Mesodermal cell (in vitro differentiated cells): ENCODE data around the gene CLEC3B.

Experiments
- H3K27ac ChIP-seq: 2 replicates; pipeline ENCODE4 v1.7.0; 2013; ENCODE audit warnings: mild to moderate bottlenecking, low read depth, low read length, moderate library complexity; ENCODE audit not compliant: severe bottlenecking
- H3K36me3 ChIP-seq: 2 replicates; pipeline ENCODE4 v1.7.1; 2013; ENCODE audit warnings: mild to moderate bottlenecking, low read length, moderate library complexity; ENCODE audit not compliant: control insufficient read depth, insufficient read depth
- H3K4me1 ChIP-seq: one replicate; pipeline ENCODE4 v1.7.1; 2013; ENCODE audit warnings: mild to moderate bottlenecking, low read length; ENCODE audit not compliant: insufficient read depth, control insufficient read depth, poor library complexity, severe bottlenecking
- H3K4me3 ChIP-seq: 2 replicates; pipeline ENCODE4 v1.7.0; 2013; ENCODE audit warnings: low read length, control low read depth, mild to moderate bottlenecking; ENCODE audit not compliant: insufficient read depth, poor library complexity, severe bottlenecking; ENCODE audit errors: extremely low read depth
- H3K9me3 ChIP-seq: 2 replicates; pipeline ENCODE4 v1.7.1; 2013; ENCODE audit warnings: mild to moderate bottlenecking, low read length, moderate library complexity; ENCODE audit not compliant: control insufficient read depth
- WGBS, 2 experiments: methylation state at CpG; one replicate each; pipeline ENCODE4 v1.1.5; 2013; ENCODE audit warnings: missing lambda C conversion rate in 2 of 2; ENCODE audit not compliant: insufficient coverage in 2 of 2; 5-methylcytosine and 5-hydroxymethylcytosine counted together

CLEC3B gene

GRCh38 chr3:44991326-44991725, 34.8 kb upstream of the CLEC3B start:
- Histone ChIP-seq H3K36me3 (peaks cover 53% of the 10 kb centered on the region), H3K4me3 (no peak overlapping the region), H3K9me3 (no peaks in the 10 kb centered on the region), H3K27ac (no peak overlapping the region), H3K4me1 (peaks cover 18% of the 10 kb centered on the region)
- 80% methylated on average over 1 of the region's 1 CpG for WGBS, 2 experiments

- no peak overlapping the region for H3K4me3 ChIP-seq
- no peaks in the 10 kb centered on the region for H3K9me3 ChIP-seq
- 62 to 100% methylated on average over 2 to 6 of the region's 7 CpGs for WGBS, 2 experiments
- no peak overlapping the region for H3K27ac ChIP-seq
- peaks cover 64% of the 10 kb centered on the region for H3K36me3 ChIP-seq
- H3K4me1 ChIP-seq = peaks cover 18% of the 10 kb centered on the region
Observed at GRCh38 chr3:44992555-44993470, 33.3 kb upstream of the CLEC3B start.

GRCh38 chr3:44993471-44994205, 32.5 kb upstream of the CLEC3B start:
- H3K4me1 ChIP-seq = peaks cover 18% of the 10 kb centered on the region
- H3K4me3 ChIP-seq = no peak overlapping the region
- H3K36me3 ChIP-seq = peaks cover 72% of the 10 kb centered on the region
- no peaks in the 10 kb centered on the region for H3K9me3 ChIP-seq
- H3K27ac ChIP-seq = peak overlapping the region; percentile 55

- Histone ChIP-seq H3K36me3 (peaks cover 72% of the 10 kb centered on the region), H3K4me1 (peaks cover 18% of the 10 kb centered on the region), H3K27ac (no peak overlapping the region), H3K9me3 (no peaks in the 10 kb centered on the region), H3K4me3 (no peak overlapping the region)
- WGBS, 2 experiments = 86 to 91% methylated on average over 6 to 8 of the region's 8 CpGs
Observed at GRCh38 chr3:44995142-44995770, 30.8 kb upstream of the CLEC3B start.

- peaks cover 18% of the 10 kb centered on the region for H3K4me1 ChIP-seq
- H3K27ac ChIP-seq = no peak overlapping the region
- H3K36me3 ChIP-seq = peaks cover 73% of the 10 kb centered on the region
- H3K9me3 ChIP-seq = no peaks in the 10 kb centered on the region
- no peak overlapping the region for H3K4me3 ChIP-seq
- no CpG with 5 or more reads among the region's 3 CpGs for WGBS, 2 experiments
Observed at GRCh38 chr3:44996556-44996969, 29.5 kb upstream of the CLEC3B start.

- Histone ChIP-seq H3K4me3 (no peak overlapping the region), H3K27ac (no peak overlapping the region), H3K4me1 (no peaks in the 10 kb centered on the region), H3K36me3 (peaks cover 95% of the 10 kb centered on the region), H3K9me3 (peaks cover 5% of the 10 kb centered on the region)
- 80% methylated on average over 1 of the region's 2 CpGs; no CpG with 5 or more reads in 1 of the 2 experiments for WGBS, 2 experiments
Observed at GRCh38 chr3:44999782-45000181, 26.3 kb upstream of the CLEC3B start.

- H3K9me3 ChIP-seq = peaks cover 8% of the 10 kb centered on the region
- H3K27ac ChIP-seq = no peak overlapping the region
- WGBS, 2 experiments = 100% methylated on average over 2 to 3 of the region's 4 CpGs
- no peaks in the 10 kb centered on the region for H3K4me1 ChIP-seq
- H3K4me3 ChIP-seq = no peak overlapping the region
- H3K36me3 ChIP-seq = peaks cover 98% of the 10 kb centered on the region
Observed at GRCh38 chr3:45000823-45001222, 25.3 kb upstream of the CLEC3B start.

GRCh38 chr3:45001738-45002137, 24.4 kb upstream of the CLEC3B start:
- no peak overlapping the region for H3K4me3 ChIP-seq
- H3K9me3 ChIP-seq = peaks cover 8% of the 10 kb centered on the region
- WGBS, 2 experiments = no CpG with 5 or more reads among the region's 3 CpGs
- H3K27ac ChIP-seq = no peak overlapping the region
- peaks cover 93% of the 10 kb centered on the region for H3K36me3 ChIP-seq
- H3K4me1 ChIP-seq = no peaks in the 10 kb centered on the region

- H3K27ac ChIP-seq = no peak overlapping the region
- no peaks in the 10 kb centered on the region for H3K4me1 ChIP-seq
- 100% methylated on average over 1 of the region's 2 CpGs; no CpG with 5 or more reads in 1 of the 2 experiments for WGBS, 2 experiments
- peaks cover 8% of the 10 kb centered on the region for H3K9me3 ChIP-seq
- peaks cover 93% of the 10 kb centered on the region for H3K36me3 ChIP-seq
- no peak overlapping the region for H3K4me3 ChIP-seq
Observed at GRCh38 chr3:45002139-45002660, 23.9 kb upstream of the CLEC3B start.

- no peak overlapping the region for H3K4me3 ChIP-seq
- 100% methylated on average over 3 of the region's 3 CpGs; no CpG with 5 or more reads in 1 of the 2 experiments for WGBS, 2 experiments
- H3K9me3 ChIP-seq = peaks cover 8% of the 10 kb centered on the region
- no peak overlapping the region for H3K27ac ChIP-seq
- peaks cover 93% of the 10 kb centered on the region for H3K36me3 ChIP-seq
- H3K4me1 ChIP-seq = no peaks in the 10 kb centered on the region
Observed at GRCh38 chr3:45002720-45003119, 23.4 kb upstream of the CLEC3B start.
